22Rv1 (cell line): ENCODE measurements around the gene CAPZA1.

Source experiments
- ZFX ChIP-seq: fragments of 450-650 bp; IDR thresholded peaks from 2 replicates; pipeline ENCODE4 v1.6.1; 2017; ENCODE audit warnings: antibody characterized with exemption, borderline replicate concordance
- TF ChIP-seq, protein P1 (sequence below): fragments of 450-650 bp; IDR thresholded peaks from 2 replicates; pipeline ENCODE4 v1.5.1; 2017; ENCODE audit warnings: mild to moderate bottlenecking

GRCh38 chr1:112674986-112675727, 55.5 kb downstream of the CAPZA1 start:
- TF ChIP-seq, protein P1, sequence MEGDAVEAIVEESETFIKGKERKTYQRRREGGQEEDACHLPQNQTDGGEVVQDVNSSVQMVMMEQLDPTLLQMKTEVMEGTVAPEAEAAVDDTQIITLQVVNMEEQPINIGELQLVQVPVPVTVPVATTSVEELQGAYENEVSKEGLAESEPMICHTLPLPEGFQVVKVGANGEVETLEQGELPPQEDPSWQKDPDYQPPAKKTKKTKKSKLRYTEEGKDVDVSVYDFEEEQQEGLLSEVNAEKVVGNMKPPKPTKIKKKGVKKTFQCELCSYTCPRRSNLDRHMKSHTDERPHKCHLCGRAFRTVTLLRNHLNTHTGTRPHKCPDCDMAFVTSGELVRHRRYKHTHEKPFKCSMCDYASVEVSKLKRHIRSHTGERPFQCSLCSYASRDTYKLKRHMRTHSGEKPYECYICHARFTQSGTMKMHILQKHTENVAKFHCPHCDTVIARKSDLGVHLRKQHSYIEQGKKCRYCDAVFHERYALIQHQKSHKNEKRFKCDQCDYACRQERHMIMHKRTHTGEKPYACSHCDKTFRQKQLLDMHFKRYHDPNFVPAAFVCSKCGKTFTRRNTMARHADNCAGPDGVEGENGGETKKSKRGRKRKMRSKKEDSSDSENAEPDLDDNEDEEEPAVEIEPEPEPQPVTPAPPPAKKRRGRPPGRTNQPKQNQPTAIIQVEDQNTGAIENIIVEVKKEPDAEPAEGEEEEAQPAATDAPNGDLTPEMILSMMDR = peak; percentile 19; the same call in 1 of the 2 replicates
- TF ChIP-seq ZFX = no peak
